CD4-positive, alpha-beta T cell (primary cell): ENCODE measurements around the gene CDT1. TPM values are rescaled to one million over a fixed set of nuclear protein-coding genes. Genes with fewer than 3 reads are reported as not detected.

ENCODE experiments used
- ATAC-seq: fragments of 200-7000 bp; cut with Tn5 transposase; one replicate; pipeline ENCODE4 v1.10.0; 2022; ENCODE audit warnings: mild to moderate bottlenecking; ENCODE audit not compliant: poor library complexity
- CTCF ChIA-PET: fragments of 350-600 bp; sonication (Branson Sonifier 250); formaldehyde crosslinking; loops from one replicate; lab custom pipeline; 2021; ENCODE audit warnings: antibody characterized with exemption, inconsistent platforms; lab: Charles Lee
- POLR2A ChIA-PET: fragments of 350-600 bp; sonication (Branson Sonifier 250); formaldehyde crosslinking; loops from one replicate; lab custom pipeline; 2021; ENCODE audit warnings: antibody characterized with exemption, inconsistent platforms; lab: Charles Lee
- DNase-seq, 14 experiments: peaks; one replicate each; pipeline ENCODE4 v3.0.0-alpha.2; 2013 to 2020; ENCODE audit warnings: mixed read lengths in 2 of 14
- H3K27ac ChIP-seq, 2 donors: one replicate each; pipeline versions ENCODE4 v1.5.1 to v1.7.0; 2013; ENCODE audit warnings: low read length in 2 of 2, low read depth in 1 of 2, mild to moderate bottlenecking in 1 of 2
- H3K27me3 ChIP-seq, 2 experiments: 1 replicate in 1 of 2; 2 replicates in 1 of 2; pipeline versions ENCODE4 v1.6.1 to v1.7.0; 2013; ENCODE audit warnings: low read length in 2 of 2, control low read depth in 1 of 2, mild to moderate bottlenecking in 1 of 2, moderate library complexity in 1 of 2; ENCODE audit not compliant: insufficient read depth in 2 of 2, control insufficient read depth in 1 of 2
- H3K36me3 ChIP-seq: one replicate; pipeline ENCODE4 v1.6.1; 2013; ENCODE audit warnings: low read length, control low read depth; ENCODE audit not compliant: insufficient read depth
- H3K4me1 ChIP-seq: one replicate; pipeline ENCODE4 v1.6.1; 2013; ENCODE audit warnings: low read length, control low read depth; ENCODE audit not compliant: insufficient read depth
- H3K4me3 ChIP-seq: one replicate; pipeline ENCODE4 v1.5.1; 2013; ENCODE audit warnings: mild to moderate bottlenecking, low read length, moderate library complexity
- H3K9me3 ChIP-seq, 2 experiments: 1 replicate in 1 of 2; 2 replicates in 1 of 2; pipeline versions ENCODE4 v1.6.1 to v1.7.0; 2013; ENCODE audit warnings: low read length in 2 of 2, mild to moderate bottlenecking in 2 of 2, control low read depth in 1 of 2, moderate library complexity in 1 of 2; ENCODE audit not compliant: control insufficient read depth in 1 of 2, insufficient read depth in 1 of 2
- H3K27ac Mint-ChIP-seq: one replicate; pipeline ENCODE4 v1.8.0; 2020; ENCODE audit warnings: mixed read lengths
- H3K27me3 Mint-ChIP-seq: one replicate; pipeline ENCODE4 v1.8.0; 2021; ENCODE audit warnings: mixed read lengths
- H3K36me3 Mint-ChIP-seq: one replicate; pipeline ENCODE4 v1.8.0; 2021; ENCODE audit warnings: low read depth, mixed read lengths
- H3K4me1 Mint-ChIP-seq: one replicate; pipeline ENCODE4 v1.8.0; 2021; ENCODE audit warnings: low read depth, mixed read lengths
- H3K4me3 Mint-ChIP-seq: one replicate; pipeline ENCODE4 v1.8.0; 2020; ENCODE audit warnings: mild to moderate bottlenecking, mixed read lengths
- H3K9me3 Mint-ChIP-seq: one replicate; pipeline ENCODE4 v1.8.0; 2020; ENCODE audit warnings: mixed read lengths
- CTCF ChIP-seq: fragments of 200-600 bp; IDR thresholded peaks from one replicate; pipeline ENCODE4 v1.8.0; 2022; ENCODE audit warnings: antibody characterized with exemption, mild to moderate bottlenecking
- intact Hi-C, 2 experiments: fragments of 100-400 bp; cut with DNase I in 1 of 2; cut with micrococcal nuclease in 1 of 2; formaldehyde crosslinking; loops; one replicate each; pipeline versions ENCODE4 v1.15.1 to v1.9.0; 2023 to 2025; cut with DNase I, micrococcal nuclease
- total RNA-seq, 174 experiments: library from RNA in 2 of 174; stranded (reverse) in 2 of 174; gene quantifications; one replicate each; pipeline ENCODE4 v1.2.3 and lab custom pipeline; 2021 to 2026

The CDT1 gene
- total RNA-seq, 2 experiments from 2014 or later, result 0.47 to 1.0 TPM

DNA sequence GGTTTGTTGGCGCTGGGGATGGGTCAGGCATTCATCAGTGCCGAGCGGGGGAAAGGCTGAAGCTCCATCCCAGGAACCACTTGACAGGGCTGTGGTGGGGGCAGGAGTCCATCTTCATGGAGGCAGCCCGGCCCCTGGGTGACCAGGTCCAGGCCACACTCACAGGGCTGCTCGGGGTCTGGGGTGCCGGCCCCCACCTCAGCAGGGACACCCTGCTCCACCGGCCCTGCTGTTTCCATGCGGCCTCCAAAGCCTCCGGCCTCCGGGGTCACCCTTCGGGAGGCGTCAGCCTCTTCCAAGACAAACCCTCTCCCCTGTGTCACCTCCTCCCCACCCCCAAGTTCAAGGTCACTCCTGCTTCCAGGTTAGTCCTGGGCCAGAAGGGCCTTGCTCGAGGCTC is 31.1 kb downstream of the CDT1 start:
- Mint-ChIP-seq H3K36me3 (no peaks in the 10 kb centered on the region), H3K27ac (no peak overlapping the region), H3K4me1 (no peaks in the 10 kb centered on the region), H3K4me3 (no peak overlapping the region), H3K27me3 (no peaks in the 10 kb centered on the region), H3K9me3 (no peaks in the 10 kb centered on the region)
- Histone ChIP-seq H3K27me3 (no peaks in the 10 kb centered on the region), H3K4me3 (no peak overlapping the region), H3K4me1 (no peaks in the 10 kb centered on the region), H3K27ac (no peak overlapping the region), H3K9me3 (no peaks in the 10 kb centered on the region), H3K36me3 (peaks cover 9% of the 10 kb centered on the region)
- POLR2A ChIA-PET, result no interaction called here
- intact Hi-C loops, result no loop called here
- no peak for DNase-seq
- ATAC-seq, result no peak
- no peak for TF ChIP-seq CTCF
- CTCF ChIA-PET, result no interaction called here

DNA sequence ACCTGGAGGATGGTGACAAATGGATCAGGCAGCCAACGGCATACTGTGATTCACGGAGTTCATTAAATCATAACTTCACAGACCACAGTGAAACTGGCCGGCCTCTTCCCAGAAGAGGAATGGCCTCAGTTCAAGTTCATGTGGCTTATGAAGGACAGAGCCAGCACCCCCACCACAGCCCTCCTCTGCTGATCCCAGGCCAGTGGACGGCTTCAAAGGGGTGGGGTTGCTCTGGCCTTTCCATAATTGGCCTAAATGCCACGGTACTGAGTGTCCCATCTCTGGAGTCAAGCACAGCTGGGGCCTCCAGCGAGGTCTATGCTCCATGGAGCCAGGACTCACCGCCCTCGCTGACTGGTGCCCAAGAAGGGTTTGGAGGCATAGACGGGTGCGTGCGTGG is 31.8 kb downstream of the CDT1 start:
- Histone ChIP-seq H3K36me3 (peaks cover 16% of the 10 kb centered on the region), H3K27ac (no peak overlapping the region), H3K27me3 (no peaks in the 10 kb centered on the region), H3K4me3 (no peak overlapping the region), H3K9me3 (no peaks in the 10 kb centered on the region), H3K4me1 (no peaks in the 10 kb centered on the region)
- POLR2A ChIA-PET, result no interaction called here
- H3K9me3 Mint-ChIP-seq, result no peaks in the 10 kb centered on the region
- TF ChIP-seq CTCF, result no peak
- H3K4me3 Mint-ChIP-seq, result no peak overlapping the region
- ATAC-seq (no peak), DNase-seq (no peak)
- CTCF ChIA-PET, result no interaction called here
- H3K27me3 Mint-ChIP-seq, result no peaks in the 10 kb centered on the region
- no peaks in the 10 kb centered on the region for H3K4me1 Mint-ChIP-seq
- intact Hi-C loops, result no loop called here
- H3K27ac Mint-ChIP-seq, result no peak overlapping the region
- peaks cover 4% of the 10 kb centered on the region for H3K36me3 Mint-ChIP-seq

GRCh38 chr16:88835818-88836217 is 32.2 kb downstream of the CDT1 start:
- no peaks in the 10 kb centered on the region for H3K4me1 ChIP-seq
- no peak overlapping the region for H3K4me3 ChIP-seq
- TF ChIP-seq CTCF, result no peak
- H3K27ac ChIP-seq, result no peak overlapping the region
- H3K36me3 ChIP-seq, result peaks cover 20% of the 10 kb centered on the region
- intact Hi-C loops, result no loop called here
- no peaks in the 10 kb centered on the region for H3K27me3 ChIP-seq
- ATAC-seq (no peak), DNase-seq (no peak)
- H3K9me3 ChIP-seq, result no peaks in the 10 kb centered on the region
- H3K9me3 Mint-ChIP-seq, result no peaks in the 10 kb centered on the region
- CTCF ChIA-PET, result no interaction called here
- no peaks in the 10 kb centered on the region for H3K27me3 Mint-ChIP-seq
- POLR2A ChIA-PET, result no interaction called here
- no peak overlapping the region for H3K4me3 Mint-ChIP-seq
- no peaks in the 10 kb centered on the region for H3K4me1 Mint-ChIP-seq
- H3K36me3 Mint-ChIP-seq, result peaks cover 4% of the 10 kb centered on the region
- H3K27ac Mint-ChIP-seq, result no peak overlapping the region
